ENCODE measurements around the gene HHATL.

DNA sequence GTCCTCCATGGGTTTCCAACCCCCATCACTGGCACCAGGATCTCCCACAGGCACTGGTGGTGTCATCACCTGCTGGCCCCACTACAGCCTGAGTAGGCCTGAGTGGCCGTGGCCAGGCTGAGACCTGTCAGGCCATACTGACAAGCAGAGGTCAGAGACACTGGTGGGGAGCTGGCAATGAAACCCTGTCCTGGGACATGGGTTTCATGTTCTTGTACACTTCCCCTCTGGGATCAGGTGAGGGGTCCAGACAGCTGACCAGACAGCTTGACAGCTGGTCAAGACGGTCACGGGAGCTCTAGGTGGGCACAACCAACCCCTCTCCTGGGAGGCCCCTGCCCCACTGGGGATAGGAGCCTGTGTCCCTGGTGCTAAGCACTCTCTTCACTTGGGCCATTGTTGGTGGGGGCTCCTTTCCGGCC, 36.0 kb downstream of the HHATL start:
- no peak for TF ChIP-seq POLR2A (IDR thresholded peaks at IDR 0.05; ENCODE audit: low read length)
- no peak for TF ChIP-seq GATA1 (IDR thresholded peaks at IDR 0.05; ENCODE audit: low read depth, low read length)

Data from erythroblast (primary cell).